PC-9 (cell line): ENCODE measurements around the gene TAF4. TPM values are rescaled to one million over a fixed set of nuclear protein-coding genes. Genes with fewer than 3 reads are reported as not detected.

Source experiments
- BruUV-seq: library from RNA; stranded (reverse); fragments of 400-500 nt; replicated peaks from 2 replicates; lab custom pipeline; 2021; lab: Mats Ljungman, UMichigan
- CTCF ChIA-PET: fragments of 300-600 bp; sonication (Branson Sonifier 250); formaldehyde crosslinking; loops from one replicate; lab custom pipeline; 2022; ENCODE audit warnings: antibody characterized with exemption; lab: Charles Lee
- POLR2A ChIA-PET: fragments of 300-600 bp; sonication (Branson Sonifier 250); formaldehyde crosslinking; loops from one replicate; lab custom pipeline; 2022; ENCODE audit warnings: antibody characterized with exemption; ENCODE audit not compliant: unreplicated experiment; lab: Charles Lee
- DNase-seq, 2 experiments: peaks; one replicate each; pipeline versions ENCODE4 v3.0.0 to v3.0.0-alpha.2; 2015 to 2022; ENCODE audit warnings: mixed read lengths in 1 of 2
- H2AFZ ChIP-seq: fragments of 200-600 bp; sonication (generic); 2 replicates; pipeline ENCODE4 v1.8.1; 2017; ENCODE audit warnings: antibody characterized with exemption
- H3F3A ChIP-seq: fragments of 200-600 bp; sonication (generic); 2 replicates; pipeline ENCODE4 v1.8.1; 2017; ENCODE audit warnings: antibody characterized with exemption, mild to moderate bottlenecking, low read depth; ENCODE audit not compliant: insufficient read depth
- H3K27ac ChIP-seq: fragments of 200-600 bp; sonication (generic); 2 replicates; pipeline ENCODE4 v1.6.1; 2016; ENCODE audit warnings: mixed run types
- H3K27me3 ChIP-seq: fragments of 200-600 bp; sonication (generic); 2 replicates; pipeline ENCODE4 v1.6.1; 2016; ENCODE audit warnings: low read depth, mixed run types; ENCODE audit not compliant: insufficient read depth
- H3K36me3 ChIP-seq: fragments of 200-600 bp; sonication (generic); 2 replicates; pipeline ENCODE4 v1.6.1; 2016; ENCODE audit warnings: low read depth, mixed run types
- H3K4me1 ChIP-seq: fragments of 200-600 bp; sonication (generic); replicated peaks from 2 replicates; pipeline ENCODE4 v1.6.1; 2016; ENCODE audit warnings: mixed run types; ENCODE audit not compliant: insufficient read depth
- H3K4me2 ChIP-seq: fragments of 200-600 bp; sonication (generic); 2 replicates; pipeline ENCODE4 v1.6.1; 2017; ENCODE audit warnings: mixed run types
- H3K4me3 ChIP-seq: fragments of 200-600 bp; sonication (generic); 2 replicates; pipeline ENCODE4 v1.6.1; 2016; ENCODE audit warnings: mixed run types
- H3K79me2 ChIP-seq: fragments of 200-600 bp; sonication (generic); 2 replicates; pipeline ENCODE4 v1.6.1; 2017; ENCODE audit warnings: low read depth, mixed run types
- H3K9me2 ChIP-seq: fragments of 200-600 bp; sonication (generic); 2 replicates; pipeline ENCODE4 v1.8.1; 2017; ENCODE audit warnings: mild to moderate bottlenecking; ENCODE audit not compliant: insufficient read depth
- H3K9me3 ChIP-seq: fragments of 200-600 bp; sonication (generic); 2 replicates; pipeline ENCODE4 v1.8.1; 2016; ENCODE audit warnings: low read depth; ENCODE audit not compliant: insufficient read depth
- H4K20me1 ChIP-seq: fragments of 200-600 bp; sonication (generic); 2 replicates; pipeline ENCODE4 v1.8.1; 2017; ENCODE audit not compliant: insufficient read depth
- EZH2 ChIP-seq: fragments of 200-600 bp; sonication (generic); IDR thresholded peaks from 2 replicates; pipeline ENCODE4 v1.8.0; 2017; ENCODE audit warnings: antibody characterized with exemption, low read depth
- intact Hi-C: fragments of 100-400 bp; cut with micrococcal nuclease; formaldehyde crosslinking; loops from one replicate; pipeline ENCODE4 v1.10.0; 2022; ENCODE audit not compliant: unreplicated experiment
- total RNA-seq: library from RNA; stranded (reverse); gene quantifications from 2 replicates; pipeline ENCODE4 v1.2.3, GENCODE V29; 2021
- TF ChIP-seq, protein P1 (sequence below): fragments of 200-600 bp; sonication (generic); conservative IDR thresholded peaks from 2 replicates; pipeline ENCODE4 v1.6.1; 2017; ENCODE audit warnings: mixed run types, antibody characterized with exemption, mild to moderate bottlenecking, moderate library complexity

The TAF4 gene
- total RNA-seq, 1 experiment from 2014 or later, result 32.5 TPM

DNA sequence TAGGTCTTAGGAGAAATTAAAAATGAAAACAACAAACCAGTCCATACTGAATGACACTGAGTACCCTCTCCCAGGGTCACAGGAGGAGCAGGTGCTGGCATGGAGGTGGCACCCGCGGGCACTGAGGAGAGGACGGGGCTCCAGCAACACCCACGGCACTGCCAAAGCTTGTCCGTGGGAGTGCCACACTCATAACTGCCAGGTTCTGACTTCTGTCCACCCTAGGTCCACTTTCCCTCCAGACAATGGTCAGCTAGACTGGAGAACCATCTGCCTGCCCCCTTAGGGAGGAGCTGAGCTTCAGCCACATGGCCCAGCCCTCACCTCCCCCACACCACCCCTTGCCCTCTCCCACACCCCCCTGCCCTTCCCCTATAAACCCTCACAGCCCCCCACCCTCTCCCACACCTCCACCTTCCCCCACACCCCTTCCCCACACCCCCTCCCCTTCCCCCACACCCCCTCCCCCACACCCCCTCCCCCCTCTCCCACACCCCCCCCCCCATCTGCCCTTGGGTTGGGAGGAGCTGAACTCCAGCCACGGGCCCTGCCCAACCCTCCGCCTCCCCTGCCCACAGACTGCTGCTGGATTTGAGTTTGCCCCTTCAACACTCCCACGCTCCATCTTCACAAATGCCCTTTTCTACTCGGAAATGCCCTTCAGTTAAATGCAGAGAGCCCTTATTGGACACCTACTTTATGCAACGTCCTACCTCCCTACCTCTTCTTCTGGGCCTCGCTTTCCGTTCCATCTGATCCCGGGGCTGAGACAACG lies 129.6 kb downstream of the TAF4 start:
- Histone ChIP-seq H3K9me2 (no peaks in the 10 kb centered on the region), H3K4me1 (no peaks in the 10 kb centered on the region), H3K9me3 (no peaks in the 10 kb centered on the region), H3K36me3 (no peaks in the 10 kb centered on the region), H2AFZ (no peak overlapping the region), H3K79me2 (no peaks in the 10 kb centered on the region), H3K27ac (no peak overlapping the region), H3K27me3 (peaks cover 96% of the 10 kb centered on the region), H3K4me3 (no peak overlapping the region), H3F3A (no peaks in the 10 kb centered on the region), H4K20me1 (0 out of 2 replicates have a peak, but pooled peaks cover 4% of the 10 kb centered on the region), H3K4me2 (no peak overlapping the region)
- ChIA-PET CTCF (no interaction called here), POLR2A (no interaction called here)
- DNase-seq, result no peak
- BruUV-seq, result no TSS peak
- intact Hi-C loops, result no loop called here
- TF ChIP-seq, protein P1, sequence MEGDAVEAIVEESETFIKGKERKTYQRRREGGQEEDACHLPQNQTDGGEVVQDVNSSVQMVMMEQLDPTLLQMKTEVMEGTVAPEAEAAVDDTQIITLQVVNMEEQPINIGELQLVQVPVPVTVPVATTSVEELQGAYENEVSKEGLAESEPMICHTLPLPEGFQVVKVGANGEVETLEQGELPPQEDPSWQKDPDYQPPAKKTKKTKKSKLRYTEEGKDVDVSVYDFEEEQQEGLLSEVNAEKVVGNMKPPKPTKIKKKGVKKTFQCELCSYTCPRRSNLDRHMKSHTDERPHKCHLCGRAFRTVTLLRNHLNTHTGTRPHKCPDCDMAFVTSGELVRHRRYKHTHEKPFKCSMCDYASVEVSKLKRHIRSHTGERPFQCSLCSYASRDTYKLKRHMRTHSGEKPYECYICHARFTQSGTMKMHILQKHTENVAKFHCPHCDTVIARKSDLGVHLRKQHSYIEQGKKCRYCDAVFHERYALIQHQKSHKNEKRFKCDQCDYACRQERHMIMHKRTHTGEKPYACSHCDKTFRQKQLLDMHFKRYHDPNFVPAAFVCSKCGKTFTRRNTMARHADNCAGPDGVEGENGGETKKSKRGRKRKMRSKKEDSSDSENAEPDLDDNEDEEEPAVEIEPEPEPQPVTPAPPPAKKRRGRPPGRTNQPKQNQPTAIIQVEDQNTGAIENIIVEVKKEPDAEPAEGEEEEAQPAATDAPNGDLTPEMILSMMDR, result no peak
- no peak for TF ChIP-seq EZH2

GRCh38 chr20:61934716-61935530 lies 130.8 kb downstream of the TAF4 start:
- H3F3A ChIP-seq, result no peaks in the 10 kb centered on the region
- no peaks in the 10 kb centered on the region for H3K4me1 ChIP-seq
- H3K9me3 ChIP-seq, result no peaks in the 10 kb centered on the region
- H3K9me2 ChIP-seq, result no peaks in the 10 kb centered on the region
- H3K27ac ChIP-seq, result no peak overlapping the region
- ChIA-PET CTCF (no interaction called here), POLR2A (interaction anchor here (0.6 kb wide), 1 partner anchor 1685 kb away, joined by 3 read pairs; no protein-coding TSS in a partner anchor)
- TF ChIP-seq, protein P1, result no peak
- TF ChIP-seq EZH2, result no peak
- H3K79me2 ChIP-seq, result no peaks in the 10 kb centered on the region
- H3K36me3 ChIP-seq, result no peaks in the 10 kb centered on the region
- intact Hi-C loops, result no loop called here
- H4K20me1 ChIP-seq, result 0 out of 2 replicates have a peak, but pooled peaks cover 4% of the 10 kb centered on the region
- no peak for DNase-seq
- H2AFZ ChIP-seq, result no peak overlapping the region
- H3K4me2 ChIP-seq, result no peak overlapping the region
- peaks cover 96% of the 10 kb centered on the region for H3K27me3 ChIP-seq
- no TSS peak for BruUV-seq
- H3K4me3 ChIP-seq, result no peak overlapping the region

DNA sequence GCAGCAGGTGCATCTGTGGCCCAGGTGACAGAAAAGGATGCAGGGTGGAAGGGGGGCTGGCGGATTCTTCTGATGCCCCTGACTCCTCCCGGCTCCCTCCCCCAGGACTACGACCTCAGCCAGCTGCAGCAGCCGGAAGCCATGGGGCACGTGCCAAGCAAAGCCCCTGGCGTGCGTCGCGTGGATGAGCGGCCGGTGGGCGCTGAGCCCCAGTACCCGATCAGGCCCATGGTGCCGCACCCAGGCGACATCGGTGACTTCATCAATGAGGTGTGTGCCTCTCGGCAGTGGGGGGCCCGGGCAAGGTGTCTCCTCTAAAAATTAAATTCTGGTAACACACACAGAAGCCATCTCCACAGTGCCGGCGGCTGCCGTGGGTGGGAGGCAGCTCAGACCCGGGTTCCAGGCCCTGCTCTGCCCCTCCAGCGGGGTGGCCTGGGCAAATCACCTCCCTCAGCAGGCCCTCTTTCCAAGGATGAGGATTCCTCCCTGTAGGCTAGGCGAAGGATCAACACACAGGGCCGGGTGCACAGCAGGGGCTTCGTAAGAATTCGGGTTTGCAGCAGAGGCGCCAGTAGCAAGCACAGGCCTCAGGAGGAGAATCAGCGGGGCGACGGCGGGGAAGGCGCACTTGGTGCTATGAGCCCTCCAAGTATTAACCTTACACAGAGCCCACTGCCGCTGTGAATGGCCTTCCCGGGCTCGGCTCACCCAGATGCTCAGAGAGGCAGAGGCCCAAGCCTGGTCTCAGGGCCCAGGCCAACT lies 131.5 kb downstream of the TAF4 start:
- intact Hi-C loops, result no loop called here
- no peak for DNase-seq
- POLR2A ChIA-PET, result interaction anchor here (0.6 kb wide), 1 partner anchor 1684 kb away, joined by 3 read pairs; no protein-coding TSS in a partner anchor
- H3F3A ChIP-seq, result no peaks in the 10 kb centered on the region
- CTCF ChIA-PET, result no interaction called here
- no peaks in the 10 kb centered on the region for H3K4me1 ChIP-seq
- TF ChIP-seq, protein P1, result no peak
- no peak for TF ChIP-seq EZH2
- H2AFZ ChIP-seq, result no peak overlapping the region
- H3K4me2 ChIP-seq, result no peak overlapping the region
- H3K9me3 ChIP-seq, result no peaks in the 10 kb centered on the region
- H3K79me2 ChIP-seq, result no peaks in the 10 kb centered on the region
- H3K27ac ChIP-seq, result no peak overlapping the region
- no peaks in the 10 kb centered on the region for H3K36me3 ChIP-seq
- 0 out of 2 replicates have a peak, but pooled peaks cover 4% of the 10 kb centered on the region for H4K20me1 ChIP-seq
- H3K27me3 ChIP-seq, result peaks cover 96% of the 10 kb centered on the region
- no peaks in the 10 kb centered on the region for H3K9me2 ChIP-seq
- no peak overlapping the region for H3K4me3 ChIP-seq
- BruUV-seq, result no TSS peak
